ENCODE data around the gene NECTIN3. TPM values are rescaled to one million over a fixed set of nuclear protein-coding genes. Genes with fewer than 3 reads are reported as not detected.

Gene NECTIN3
- total RNA-seq, 1 donor = 140 TPM

GRCh38 chr3:111035902-111036301 lies 35.7 kb upstream of the NECTIN3 start:
- no peak for DNase-seq (ENCODE audit: low read depth)
- no peak for TF ChIP-seq CTCF (IDR thresholded peaks at IDR 0.05; ENCODE audit: insufficient read depth, low read depth, low read length)

GRCh38 chr3:111040959-111041358 lies 30.7 kb upstream of the NECTIN3 start:
- no peak for DNase-seq (ENCODE audit: low read depth)
- H3K4me3 ChIP-seq (ENCODE audit: low read depth, low read length) = no peak overlapping the region
- TF ChIP-seq CTCF (IDR thresholded peaks at IDR 0.05; ENCODE audit: insufficient read depth, low read depth, low read length) = no peak

More at GRCh38 chr3:111035902-111036301, 35.7 kb upstream of the NECTIN3 start:
- no peak overlapping the region for H3K4me3 ChIP-seq (ENCODE audit: low read depth, low read length)

- no peak for DNase-seq (ENCODE audit: low read depth)
- no peak overlapping the region for H3K4me3 ChIP-seq (ENCODE audit: low read depth, low read length)
- TF ChIP-seq CTCF (IDR thresholded peaks at IDR 0.05; ENCODE audit: insufficient read depth, low read depth, low read length) = no peak
Measured at GRCh38 chr3:111045564-111045963, 26.1 kb upstream of the NECTIN3 start.

- TF ChIP-seq CTCF (IDR thresholded peaks at IDR 0.05; ENCODE audit: insufficient read depth, low read depth, low read length) = no peak
- no peak overlapping the region for H3K4me3 ChIP-seq (ENCODE audit: low read depth, low read length)
- no peak for DNase-seq (ENCODE audit: low read depth)
Measured at GRCh38 chr3:111047042-111047441, 24.6 kb upstream of the NECTIN3 start.

- peak; percentile 51 for DNase-seq (ENCODE audit: low read depth)
- no peak for TF ChIP-seq CTCF (IDR thresholded peaks at IDR 0.05; ENCODE audit: insufficient read depth, low read depth, low read length)
- H3K4me3 ChIP-seq (ENCODE audit: low read depth, low read length) = no peak overlapping the region
Measured at GRCh38 chr3:111047812-111048435, 23.7 kb upstream of the NECTIN3 start.

DNA sequence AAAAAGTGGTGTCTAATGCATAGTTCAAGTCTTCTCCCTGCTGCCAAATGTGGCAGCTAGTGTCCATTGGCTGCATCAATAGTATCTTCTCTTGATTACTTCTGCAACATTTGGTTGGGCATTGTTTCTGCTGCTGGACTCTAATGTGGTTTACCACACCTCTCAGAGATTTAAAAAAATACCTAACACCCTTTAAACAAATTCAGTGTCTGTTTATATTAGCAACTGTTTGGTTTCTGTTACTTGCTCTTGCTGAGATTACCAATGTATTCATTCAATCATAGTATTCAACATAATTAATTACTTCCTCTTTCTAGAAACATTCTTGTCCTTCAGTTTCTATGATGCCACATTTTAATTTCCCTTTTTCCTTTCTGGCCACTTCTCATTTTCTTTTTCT lies 20.3 kb upstream of the NECTIN3 start:
- no peak for TF ChIP-seq CTCF (IDR thresholded peaks at IDR 0.05; ENCODE audit: insufficient read depth, low read depth, low read length)
- H3K4me3 ChIP-seq (ENCODE audit: low read depth, low read length) = no peak overlapping the region
- DNase-seq (ENCODE audit: low read depth) = no peak

DNA sequence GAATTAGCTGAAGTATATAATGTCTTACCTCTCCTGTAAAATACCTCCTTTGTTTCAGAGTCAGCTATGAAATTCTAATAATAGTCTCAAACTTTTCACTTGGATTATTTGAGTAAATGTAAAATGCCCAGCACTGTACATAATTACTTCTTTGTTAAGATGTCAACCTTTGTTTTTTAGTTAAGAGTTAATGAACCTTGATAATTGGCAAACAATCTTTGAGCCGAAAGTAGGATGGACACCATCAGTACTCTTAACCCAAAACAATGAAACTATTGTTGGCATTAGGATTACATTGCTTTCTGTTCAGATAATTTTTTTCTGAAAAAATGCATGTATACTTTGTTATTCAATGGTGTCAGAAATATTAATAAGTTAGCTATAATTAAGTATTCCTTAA lies 3.0 kb upstream of the NECTIN3 start:
- no peak for TF ChIP-seq CTCF (IDR thresholded peaks at IDR 0.05; ENCODE audit: insufficient read depth, low read depth, low read length)
- H3K4me3 ChIP-seq (ENCODE audit: low read depth, low read length) = no peak overlapping the region

More for the DNA sequence above, 3.0 kb upstream of the NECTIN3 start:
- no peak for DNase-seq (ENCODE audit: low read depth)

All from fibroblast of villous mesenchyme (primary cell).